Psoas muscle (tissue), 8 donors: ENCODE data around the gene CEP19. TPM values are rescaled to one million over a fixed set of nuclear protein-coding genes. Genes with fewer than 3 reads are reported as not detected.

ENCODE experiments used
- ATAC-seq, 4 donors: fragments of 200-7000 bp; cut with Tn5 transposase; one replicate each; pipeline ENCODE4 v1.9.1; 2020; ENCODE audit warnings: moderate library complexity in 3 of 4, mild to moderate bottlenecking in 2 of 4
- DNase-seq, 2 donors: peaks; one replicate each; pipeline ENCODE4 v3.0.0-alpha.2; 2020
- H3K27ac ChIP-seq: fragments of 200-600 bp; one replicate; pipeline ENCODE4 v1.8.0; 2022
- H3K27me3 ChIP-seq, 3 donors: fragments of 200-600 bp in 1 of 3; one replicate each; pipeline versions ENCODE4 v1.6.1 to v1.8.0; 2013 to 2022; ENCODE audit warnings: low read length in 2 of 3, mild to moderate bottlenecking in 2 of 3, moderate library complexity in 1 of 3; ENCODE audit not compliant: insufficient read depth in 3 of 3
- H3K36me3 ChIP-seq, 2 donors: fragments of 200-600 bp in 1 of 2; one replicate each; pipeline versions ENCODE4 v1.6.1 to v1.8.0; 2013 to 2022; ENCODE audit warnings: low read depth in 1 of 2, mild to moderate bottlenecking in 1 of 2, moderate library complexity in 1 of 2; ENCODE audit not compliant: insufficient read depth in 1 of 2
- H3K4me1 ChIP-seq: fragments of 200-600 bp; one replicate; pipeline ENCODE4 v1.8.0; 2022
- H3K4me3 ChIP-seq: fragments of 200-600 bp; one replicate; pipeline ENCODE4 v1.8.0; 2022; ENCODE audit warnings: mild to moderate bottlenecking
- H3K9me3 ChIP-seq: fragments of 200-600 bp; one replicate; pipeline ENCODE4 v1.8.0; 2022
- WGBS, 3 donors: extraction: QIAGEN DNeasy Blood & Tissue Kit; methylation state at CpG; one replicate each; pipeline versions ENCODE4 v1.1.6 to v1.1.7; 2013; 5-methylcytosine and 5-hydroxymethylcytosine counted together
- intact Hi-C, 2 donors: fragments of 100-400 bp; cut with DNase I; formaldehyde crosslinking; loops; one replicate each; pipeline versions ENCODE4 v1.11.0 to v1.14.2; 2022
- polyA plus RNA-seq, 3 donors: library from polyadenylated mRNA; stranded (reverse); fragments of 200-250 nt; gene quantifications; one replicate each; pipeline ENCODE4 v1.2.3, GENCODE V29; 2013
- total RNA-seq, 4 donors: library from RNA; stranded (reverse); fragmentation: NEBNext Ultra II Directional in 2 of 4; extraction: Animal tissue kit (Norgen Biotek cat#: 25700) in 2 of 4; gene quantifications; one replicate each; pipeline versions ENCODE4 v1.2.1 to v1.2.4, GENCODE V29; 2021 to 2023
- TF ChIP-seq, protein P1 (sequence below): fragments of 200-600 bp; IDR thresholded peaks from one replicate; pipeline ENCODE4 v1.8.0; 2022; ENCODE audit warnings: antibody characterized with exemption
- donor health status: healthy with polysubstance abuse.
- donor health status: DM: no; HTN: no; CAD: no; lungs with moderate emphysema.
- donor health status: Bipolar disorder and iron deficiency.
- donor health status: healthy.
- donor health status: DM: yes; HTN: yes; CAD: no.
- donor health status: DM: no; HTN: no; CAD: no.
- donor health status: DM: no; HTN: no; CAD: no.
- donor health status: DM: yes; HTN: yes; CAD: no.

Gene CEP19
- total and polyA plus RNA-seq, 7 donors: 0.30 to 6.2 (median 0.67) TPM

DNA sequence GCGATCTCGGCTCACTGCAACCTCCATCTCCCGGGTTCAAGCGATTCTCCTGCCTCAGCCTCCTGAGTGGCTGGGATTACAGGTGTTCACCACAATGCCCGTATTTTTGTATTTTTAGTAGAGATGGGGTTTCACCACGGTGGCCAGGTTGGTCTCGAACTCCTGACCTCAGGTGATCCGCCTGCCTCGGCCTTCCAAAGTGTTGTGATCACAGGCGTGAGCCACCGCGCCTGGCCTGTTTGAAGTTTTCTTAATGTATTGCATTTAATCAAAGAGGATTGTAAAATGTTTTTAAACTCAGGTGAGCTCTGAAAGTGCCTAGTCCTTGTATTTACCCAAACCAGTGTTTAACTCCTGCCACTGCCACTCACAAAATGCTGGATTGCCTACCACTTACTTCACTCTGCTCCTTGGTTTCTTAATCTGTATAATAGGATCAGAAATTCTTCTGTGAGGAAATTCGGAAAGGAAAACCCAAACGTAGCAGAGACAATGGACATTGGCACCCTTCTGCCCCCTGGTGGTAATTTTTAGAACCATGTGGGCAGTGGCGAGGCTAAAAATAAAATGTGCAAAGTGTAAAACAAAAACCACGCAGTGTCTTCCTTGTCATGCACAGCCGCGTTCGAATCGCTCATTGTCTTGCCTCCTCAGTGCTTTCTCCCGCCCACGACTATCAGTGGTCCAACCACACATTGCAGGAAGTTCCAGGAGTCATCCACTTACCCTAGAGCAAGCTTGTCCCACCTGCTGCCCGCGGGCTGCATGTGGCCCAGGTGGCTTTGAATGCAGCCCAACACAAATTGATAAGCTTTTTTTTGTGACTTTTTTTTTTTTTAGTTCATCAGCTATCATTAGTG, 27.3 kb downstream of the CEP19 start:
- Histone ChIP-seq H3K27me3 (no peaks in the 10 kb centered on the region), H3K4me1 (peaks cover 6% of the 10 kb centered on the region), H3K9me3 (no peaks in the 10 kb centered on the region), H3K36me3 (no peaks in the 10 kb centered on the region), H3K4me3 (peak overlapping the region; percentile 19), H3K27ac (no peak overlapping the region)
- peak; percentile 61 to 86 (median 82) for ATAC-seq
- TF ChIP-seq, protein P1, sequence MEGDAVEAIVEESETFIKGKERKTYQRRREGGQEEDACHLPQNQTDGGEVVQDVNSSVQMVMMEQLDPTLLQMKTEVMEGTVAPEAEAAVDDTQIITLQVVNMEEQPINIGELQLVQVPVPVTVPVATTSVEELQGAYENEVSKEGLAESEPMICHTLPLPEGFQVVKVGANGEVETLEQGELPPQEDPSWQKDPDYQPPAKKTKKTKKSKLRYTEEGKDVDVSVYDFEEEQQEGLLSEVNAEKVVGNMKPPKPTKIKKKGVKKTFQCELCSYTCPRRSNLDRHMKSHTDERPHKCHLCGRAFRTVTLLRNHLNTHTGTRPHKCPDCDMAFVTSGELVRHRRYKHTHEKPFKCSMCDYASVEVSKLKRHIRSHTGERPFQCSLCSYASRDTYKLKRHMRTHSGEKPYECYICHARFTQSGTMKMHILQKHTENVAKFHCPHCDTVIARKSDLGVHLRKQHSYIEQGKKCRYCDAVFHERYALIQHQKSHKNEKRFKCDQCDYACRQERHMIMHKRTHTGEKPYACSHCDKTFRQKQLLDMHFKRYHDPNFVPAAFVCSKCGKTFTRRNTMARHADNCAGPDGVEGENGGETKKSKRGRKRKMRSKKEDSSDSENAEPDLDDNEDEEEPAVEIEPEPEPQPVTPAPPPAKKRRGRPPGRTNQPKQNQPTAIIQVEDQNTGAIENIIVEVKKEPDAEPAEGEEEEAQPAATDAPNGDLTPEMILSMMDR: peak; percentile 87
- WGBS, 3 donors: 39 to 41% (median 41%) methylated on average over 24 of the region's 24 CpGs
- DNase-seq: peak in 1 of 2 donors; percentile 46
- intact Hi-C loops: loop anchor here (1.0 to 5.0 kb wide), 4 partner anchors 75 to 156 kb away; no protein-coding TSS in a partner anchor

DNA sequence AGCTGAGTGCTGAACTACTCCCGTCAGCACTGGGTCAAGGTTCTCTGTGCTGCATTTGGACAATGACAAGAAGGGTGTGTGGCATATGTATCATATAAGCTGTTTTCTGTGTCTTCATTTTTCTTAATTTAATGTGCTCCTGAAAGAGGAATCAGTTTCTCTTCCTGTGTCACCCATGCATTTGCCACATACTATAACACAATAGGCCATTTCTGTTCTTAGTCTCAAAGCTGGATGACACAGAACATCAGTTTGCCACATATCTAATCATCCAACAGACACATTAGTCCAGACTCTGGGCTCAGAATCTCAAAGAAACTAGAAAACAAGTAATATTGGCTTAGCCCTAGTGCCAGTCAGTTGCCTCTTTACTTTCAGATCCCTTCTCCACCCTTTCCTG, 34.1 kb downstream of the CEP19 start:
- TF ChIP-seq, protein P1: no peak
- Histone ChIP-seq H3K9me3 (no peaks in the 10 kb centered on the region), H3K27me3 (peaks cover 2 to 13% (median 4%) of the 10 kb centered on the region in 3 donors), H3K4me1 (no peaks in the 10 kb centered on the region), H3K36me3 (no peaks in the 10 kb centered on the region), H3K27ac (no peak overlapping the region), H3K4me3 (no peak overlapping the region)
- intact Hi-C loops: no loop called here
- ATAC-seq: no peak
- WGBS, 3 donors: 68 to 71% (median 70%) methylated on average over 1 of the region's 1 CpG
- no peak for DNase-seq

DNA sequence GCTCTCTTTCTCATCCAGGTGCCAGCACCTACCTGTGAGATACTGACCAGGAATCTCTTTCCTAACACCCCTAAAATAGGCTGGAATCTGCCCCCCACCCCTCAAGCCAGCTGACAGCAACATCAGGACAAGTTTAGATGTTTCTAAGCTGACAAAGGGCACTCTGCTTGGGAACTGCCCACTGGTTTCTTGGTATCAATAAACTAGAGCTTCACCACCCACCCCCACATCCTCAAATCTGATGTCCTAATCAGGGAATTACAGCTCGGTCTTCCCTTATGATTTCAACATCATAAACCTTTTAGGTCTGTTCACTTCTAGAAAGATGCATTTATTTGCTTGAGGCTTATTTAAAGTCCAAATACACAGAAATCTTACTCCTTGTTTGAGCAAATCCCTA, 34.7 kb downstream of the CEP19 start:
- H3K9me3 ChIP-seq: no peaks in the 10 kb centered on the region
- H3K4me3 ChIP-seq: no peak overlapping the region
- no peaks in the 10 kb centered on the region for H3K36me3 ChIP-seq
- 71 to 84% (median 73%) methylated on average over 1 of the region's 1 CpG for WGBS, 3 donors
- no peak for DNase-seq
- intact Hi-C loops: no loop called here
- no peak for ATAC-seq
- H3K27ac ChIP-seq: no peak overlapping the region
- peaks cover 2 to 13% (median 4%) of the 10 kb centered on the region in 3 donors for H3K27me3 ChIP-seq
- H3K4me1 ChIP-seq: no peaks in the 10 kb centered on the region
- TF ChIP-seq, protein P1: no peak

DNA sequence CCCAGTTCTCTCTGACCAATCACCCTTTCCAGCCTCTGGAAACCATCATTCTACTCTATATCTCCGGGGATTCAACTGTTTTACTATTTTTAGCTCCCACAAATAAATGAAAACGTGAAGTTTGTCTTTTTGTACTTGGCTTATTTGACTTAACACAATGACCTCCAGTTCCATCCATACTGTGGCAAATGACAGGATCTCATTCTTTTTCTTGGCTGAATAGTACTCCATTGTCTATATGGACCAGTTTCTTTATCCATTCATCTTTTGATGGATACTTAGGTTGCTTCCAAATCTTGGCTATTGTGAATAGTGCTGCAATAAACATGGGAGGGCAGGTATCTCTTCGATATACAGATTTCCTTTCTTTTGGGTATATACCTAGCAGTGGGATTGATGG, 38.4 kb downstream of the CEP19 start:
- Histone ChIP-seq H3K4me1 (no peaks in the 10 kb centered on the region), H3K4me3 (no peak overlapping the region), H3K27ac (no peak overlapping the region), H3K36me3 (no peaks in the 10 kb centered on the region), H3K27me3 (peaks cover 4 to 28% (median 4%) of the 10 kb centered on the region in 3 donors), H3K9me3 (no peaks in the 10 kb centered on the region)
- 81 to 83% (median 82%) methylated on average over 3 of the region's 3 CpGs for WGBS, 3 donors
- TF ChIP-seq, protein P1: no peak
- intact Hi-C loops: no loop called here
- ATAC-seq: no peak
- DNase-seq: no peak
